ENCODE data around the gene C5orf52. TPM values are rescaled to one million over a fixed set of nuclear protein-coding genes. Genes with fewer than 3 reads are reported as not detected.
A peak's percentile ranks its signal among the peaks of the same experiment; 100 is the strongest.

C5orf52 gene
- total and polyA plus RNA-seq, 2 donors (not counting 3 experiments of a cell fraction or from before 2014, with no cell fraction given): not detected

DNA sequence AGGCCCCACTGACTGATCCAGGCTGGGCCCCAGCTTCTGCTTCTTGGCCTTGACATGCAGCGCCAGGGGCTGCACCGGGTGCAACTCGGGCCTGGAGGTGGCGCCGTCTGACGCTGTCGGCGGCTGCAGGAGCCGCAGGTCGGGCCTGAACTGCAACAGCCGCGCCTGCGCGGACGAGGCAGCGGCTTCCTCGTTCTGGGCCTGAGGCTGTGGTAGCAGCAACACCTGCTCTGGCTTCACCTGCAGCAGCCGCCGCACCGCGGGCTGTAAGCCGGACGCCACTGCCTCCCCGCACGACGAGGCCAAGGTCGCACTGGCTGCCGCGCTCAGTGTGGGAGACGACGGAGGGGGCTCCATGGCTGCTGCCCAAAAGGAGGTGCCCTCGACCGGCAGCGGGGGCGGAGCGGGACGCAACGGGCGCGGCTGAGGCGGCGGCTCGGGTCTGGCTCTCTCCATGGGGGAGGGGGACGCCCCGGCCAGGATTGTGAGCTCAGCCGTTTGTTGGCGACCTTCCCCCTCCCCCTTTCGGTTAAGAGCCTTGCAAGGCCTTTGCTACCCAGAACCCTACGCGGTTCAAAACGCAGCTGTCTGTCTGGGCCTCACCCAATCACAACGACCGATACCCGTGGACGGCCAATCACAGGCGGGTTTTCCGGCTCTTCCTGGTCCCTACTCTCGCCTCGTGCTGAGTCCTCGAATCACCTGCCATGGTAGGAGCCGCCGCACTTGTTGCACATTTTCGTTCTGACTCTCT, 19.5 kb upstream of the C5orf52 start:
- Histone ChIP-seq H3K27me3 (ENCODE audit: control insufficient read depth in 2 of 2, insufficient read depth in 2 of 2, low read length in 2 of 2) (no peaks in the 10 kb centered on the region), H3K79me2 (ENCODE audit: control insufficient read depth, insufficient read depth, low read length) (no peaks in the 10 kb centered on the region), H3K36me3 (ENCODE audit: control insufficient read depth in 2 of 2, extremely low read depth in 1 of 2, insufficient read depth in 2 of 2, low read length in 2 of 2) (no peaks in the 10 kb centered on the region), H3K9ac (replicated peaks; ENCODE audit: extremely low read depth, insufficient read depth, low read length) (no peak overlapping the region), H3K4me3 (replicated peaks in 1 of 3; ENCODE audit: insufficient read depth in 1 of 3, low read depth in 1 of 3, low read length in 3 of 3) (peak overlapping the region in 2 of 3 experiments; percentile 22 to 38), H2AFZ (ENCODE audit: low read depth, low read length) (peak overlapping the region; percentile 97), H3K4me1 (ENCODE audit: control insufficient read depth, extremely low read depth, insufficient read depth, low read length) (no peaks in the 10 kb centered on the region), H3K9me1 (replicated peaks; ENCODE audit: control insufficient read depth, extremely low read depth, insufficient read depth, low read length) (no peaks in the 10 kb centered on the region), H3K9me3 (replicated peaks; ENCODE audit: control insufficient read depth, insufficient read depth, low read length) (no peaks in the 10 kb centered on the region), H4K20me1 (replicated peaks; ENCODE audit: control insufficient read depth, extremely low read depth, insufficient read depth, low read length) (no peaks in the 10 kb centered on the region), H3K4me2 (ENCODE audit: insufficient read depth, low read length) (peak overlapping the region; percentile 43), H3K27ac (ENCODE audit: insufficient read depth, low read depth, low read length) (no peak overlapping the region)
- no peak for FAIRE-seq
- TF ChIP-seq, protein P1, sequence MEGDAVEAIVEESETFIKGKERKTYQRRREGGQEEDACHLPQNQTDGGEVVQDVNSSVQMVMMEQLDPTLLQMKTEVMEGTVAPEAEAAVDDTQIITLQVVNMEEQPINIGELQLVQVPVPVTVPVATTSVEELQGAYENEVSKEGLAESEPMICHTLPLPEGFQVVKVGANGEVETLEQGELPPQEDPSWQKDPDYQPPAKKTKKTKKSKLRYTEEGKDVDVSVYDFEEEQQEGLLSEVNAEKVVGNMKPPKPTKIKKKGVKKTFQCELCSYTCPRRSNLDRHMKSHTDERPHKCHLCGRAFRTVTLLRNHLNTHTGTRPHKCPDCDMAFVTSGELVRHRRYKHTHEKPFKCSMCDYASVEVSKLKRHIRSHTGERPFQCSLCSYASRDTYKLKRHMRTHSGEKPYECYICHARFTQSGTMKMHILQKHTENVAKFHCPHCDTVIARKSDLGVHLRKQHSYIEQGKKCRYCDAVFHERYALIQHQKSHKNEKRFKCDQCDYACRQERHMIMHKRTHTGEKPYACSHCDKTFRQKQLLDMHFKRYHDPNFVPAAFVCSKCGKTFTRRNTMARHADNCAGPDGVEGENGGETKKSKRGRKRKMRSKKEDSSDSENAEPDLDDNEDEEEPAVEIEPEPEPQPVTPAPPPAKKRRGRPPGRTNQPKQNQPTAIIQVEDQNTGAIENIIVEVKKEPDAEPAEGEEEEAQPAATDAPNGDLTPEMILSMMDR (IDR thresholded peaks at IDR 0.05; ENCODE audit: extremely low read depth in 1 of 2, insufficient read depth in 1 of 2, low read depth in 1 of 2, low read length in 2 of 2): peak; percentile 20 to 50
- no peak for TF ChIP-seq MYC (IDR thresholded peaks at IDR 0.05; ENCODE audit: low read depth, low read length)
- no TSS peak for BruUV-seq (replicated peaks)
- ChIA-PET CTCF (interaction anchor here (0.6 to 1.2 kb wide), 6 partner anchors 18 to 92 kb away, joined by 3 to 6 read pairs (median 4); partner anchors contain the start of gene LSM11), POLR2A (no interaction called here)
- intact Hi-C loops (cut with micrococcal nuclease): loop anchor here (1.0 to 5.0 kb wide), 2 partner anchors 92 to 139 kb away; partner anchors contain the start of gene LSM11
- dilution Hi-C loops (cut with MboI; ENCODE audit: extremely low pct_ligation_motif_present, low sequenced_read_pairs): no loop called here
- peak; percentile 46 for DNase-seq (ENCODE audit: low read depth, low spot score)

DNA sequence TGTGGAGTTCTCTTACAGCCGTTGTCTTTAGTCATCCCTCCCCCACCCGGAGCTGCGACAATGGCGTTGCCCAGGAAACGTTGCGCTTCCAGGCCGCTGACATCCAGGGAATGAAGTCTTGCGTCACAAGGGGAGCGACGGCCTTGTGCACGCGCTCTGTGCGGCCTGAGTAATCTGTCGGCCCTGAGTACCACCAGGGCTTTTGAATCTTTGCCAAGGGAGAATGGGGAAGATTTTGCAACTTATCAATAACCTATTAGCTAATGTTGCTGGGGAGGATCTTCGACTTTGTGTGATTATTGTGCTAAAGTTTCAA, 19.0 kb upstream of the C5orf52 start, which contains the start of gene SOX30:
SOX30 (minus strand) TSS at position 62 of the 316 bp plus-strand sequence. CDS start 360 bp downstream, outside the sequence.
- Histone ChIP-seq H3K27me3 (ENCODE audit: control insufficient read depth in 2 of 2, insufficient read depth in 2 of 2, low read length in 2 of 2) (no peaks in the 10 kb centered on the region), H3K4me1 (ENCODE audit: control insufficient read depth, extremely low read depth, insufficient read depth, low read length) (no peaks in the 10 kb centered on the region), H3K4me3 (replicated peaks in 1 of 3; ENCODE audit: insufficient read depth in 1 of 3, low read depth in 1 of 3, low read length in 3 of 3) (peak within 1 kb of the TSS in 2 of 3 experiments; percentile 22 to 38), H3K9me3 (replicated peaks; ENCODE audit: control insufficient read depth, insufficient read depth, low read length) (no peaks in the 10 kb centered on the region), H3K9me1 (replicated peaks; ENCODE audit: control insufficient read depth, extremely low read depth, insufficient read depth, low read length) (no peaks in the 10 kb centered on the region), H2AFZ (ENCODE audit: low read depth, low read length) (peak within 1 kb of the TSS; percentile 97), H3K9ac (replicated peaks; ENCODE audit: extremely low read depth, insufficient read depth, low read length) (no peak within 1 kb of the TSS), H4K20me1 (replicated peaks; ENCODE audit: control insufficient read depth, extremely low read depth, insufficient read depth, low read length) (no peaks in the 10 kb centered on the region), H3K36me3 (ENCODE audit: control insufficient read depth in 2 of 2, extremely low read depth in 1 of 2, insufficient read depth in 2 of 2, low read length in 2 of 2) (no peaks in the 10 kb centered on the region), H3K79me2 (ENCODE audit: control insufficient read depth, insufficient read depth, low read length) (no peaks in the 10 kb centered on the region), H3K4me2 (ENCODE audit: insufficient read depth, low read length) (peak within 1 kb of the TSS; percentile 43), H3K27ac (ENCODE audit: insufficient read depth, low read depth, low read length) (no peak within 1 kb of the TSS)
- ChIA-PET POLR2A (no interaction called here), CTCF (interaction anchor here (1.2 kb wide), 1 partner anchor 17 kb away, joined by 4 read pairs; no protein-coding TSS in a partner anchor)
- TF ChIP-seq GATA2 (IDR thresholded peaks at IDR 0.05; ENCODE audit: insufficient read depth, insufficient read length, low read depth, low read length): no peak
- no peak for TF ChIP-seq JUN (IDR thresholded peaks at IDR 0.05; ENCODE audit: borderline replicate concordance, insufficient read depth, insufficient read length, low read depth)
- TF ChIP-seq POLR2AphosphoS5 (IDR thresholded peaks at IDR 0.05; ENCODE audit: insufficient read depth, low read depth, low read length): no peak
- no peak for TF ChIP-seq EZH2 (IDR thresholded peaks at IDR 0.05; ENCODE audit: borderline replicate concordance, low read depth, low read length, severe bottlenecking)
- no TSS peak for BruUV-seq (replicated peaks)
- dilution Hi-C loops (cut with MboI; ENCODE audit: extremely low pct_ligation_motif_present, low sequenced_read_pairs): no loop called here
- FAIRE-seq (no peak), DNase-seq (ENCODE audit: low read depth, low spot score) (no peak)
- intact Hi-C loops (cut with micrococcal nuclease): loop anchor here (5.0 kb wide), 1 partner anchor 140 kb away; no protein-coding TSS in a partner anchor
